CD4-positive, alpha-beta T cell treated with Interleukin-2 at 100 ng/mL for 4 hours (primary cell): ENCODE data around the gene GRHL1.

Experiments used
- DNase-seq: peaks from one replicate; pipeline ENCODE4 v3.0.0-alpha.2; 2020; ENCODE audit warnings: low spot score

GRHL1 gene

GRCh38 chr2:9949239-9949991 is 2.1 kb upstream of the GRHL1 start:
- DNase-seq: no peak

- DNase-seq: no peak
Observed at GRCh38 chr2:9949992-9950520, 1.4 kb upstream of the GRHL1 start.

- DNase-seq: no peak
Observed at GRCh38 chr2:9950521-9951271, 797 bp upstream of the GRHL1 start.

GRCh38 chr2:9951272-9951521 is 296 bp upstream of the GRHL1 start:
- DNase-seq: no peak

GRCh38 chr2:9952286-9952737 is 819 bp downstream of the GRHL1 start:
- no peak for DNase-seq

GRCh38 chr2:9952856-9953503 is 1.5 kb downstream of the GRHL1 start:
- no peak for DNase-seq

GRCh38 chr2:9954136-9954535 is 2.6 kb downstream of the GRHL1 start:
- no peak for DNase-seq

- DNase-seq: no peak
Observed at GRCh38 chr2:9958057-9958456, 6.6 kb downstream of the GRHL1 start.

GRCh38 chr2:9959262-9959661 is 7.8 kb downstream of the GRHL1 start:
- no peak for DNase-seq

- no peak for DNase-seq
Observed at GRCh38 chr2:9961013-9961412, 9.5 kb downstream of the GRHL1 start.

GRCh38 chr2:9964334-9964980 is 13.0 kb downstream of the GRHL1 start:
- no peak for DNase-seq

- peak; percentile 2 for DNase-seq
Observed at GRCh38 chr2:9965119-9965822, 13.8 kb downstream of the GRHL1 start.

- no peak for DNase-seq
Observed at GRCh38 chr2:9966491-9967022, 15.1 kb downstream of the GRHL1 start.

GRCh38 chr2:9967053-9967775 is 15.7 kb downstream of the GRHL1 start:
- DNase-seq: no peak

- DNase-seq: no peak
Observed at GRCh38 chr2:9968553-9969497, 17.3 kb downstream of the GRHL1 start.

- DNase-seq: no peak
Observed at GRCh38 chr2:9970200-9971044, 18.9 kb downstream of the GRHL1 start.

GRCh38 chr2:9971105-9971818 is 19.8 kb downstream of the GRHL1 start:
- no peak for DNase-seq

GRCh38 chr2:9971890-9972289 is 20.4 kb downstream of the GRHL1 start:
- DNase-seq: no peak
